Activated T-helper 17 cell treated with anti-CD3 and anti-CD28 coated beads, Interleukin-2, amount 50 U/mL, for 72 hours (primary cell): ENCODE results near the gene DNAJA3. TPM values are rescaled to one million over a fixed set of nuclear protein-coding genes. Genes with fewer than 3 reads are reported as not detected.

Experiments used
- ATAC-seq: fragments of 150-1000 bp; cut with Tn5 transposase; replicated peaks from 2 replicates; pipeline ENCODE4 v1.10.0; 2021; ENCODE audit warnings: mild to moderate bottlenecking, moderate library complexity
- H3K27ac Mint-ChIP-seq: one replicate; pipeline ENCODE4 v1.8.0; 2022; ENCODE audit warnings: mixed read lengths
- H3K27me3 Mint-ChIP-seq: one replicate; pipeline ENCODE4 v1.8.0; 2022; ENCODE audit warnings: mixed read lengths
- H3K36me3 Mint-ChIP-seq: one replicate; pipeline ENCODE4 v1.8.0; 2022; ENCODE audit warnings: low read depth, mild to moderate bottlenecking, mixed read lengths
- H3K4me1 Mint-ChIP-seq: one replicate; pipeline ENCODE4 v1.8.0; 2022; ENCODE audit warnings: mixed read lengths
- H3K4me3 Mint-ChIP-seq: one replicate; pipeline ENCODE4 v1.8.0; 2022; ENCODE audit warnings: mild to moderate bottlenecking, mixed read lengths
- H3K9me3 Mint-ChIP-seq: one replicate; pipeline ENCODE4 v1.8.0; 2022; ENCODE audit warnings: mixed read lengths
- total RNA-seq, 2 donors: library from RNA; stranded (reverse); gene quantifications; one replicate each; pipeline ENCODE4 v1.2.3, GENCODE V29; 2022

The DNAJA3 gene
- total RNA-seq, 2 donors from 2014 or later, result 50.3 to 81.1 TPM

GRCh38 chr16:4433228-4433627, 7.6 kb downstream of the DNAJA3 start:
- H3K4me3 Mint-ChIP-seq, result no peak overlapping the region

GRCh38 chr16:4433914-4434787, 8.5 kb downstream of the DNAJA3 start:
- ATAC-seq, result no peak
- Mint-ChIP-seq H3K4me1 (peaks cover 4% of the 10 kb centered on the region), H3K36me3 (peaks cover 92% of the 10 kb centered on the region), H3K27ac (peak overlapping the region; percentile 14), H3K4me3 (no peak overlapping the region), H3K9me3 (no peaks in the 10 kb centered on the region), H3K27me3 (no peaks in the 10 kb centered on the region)

More at GRCh38 chr16:4433228-4433627, 7.6 kb downstream of the DNAJA3 start:
- Mint-ChIP-seq H3K27ac (peak overlapping the region; percentile 14), H3K27me3 (no peaks in the 10 kb centered on the region), H3K4me1 (peaks cover 8% of the 10 kb centered on the region), H3K9me3 (no peaks in the 10 kb centered on the region), H3K36me3 (peaks cover 92% of the 10 kb centered on the region)
- ATAC-seq, result no peak

- no peak for ATAC-seq
- Mint-ChIP-seq H3K27me3 (no peaks in the 10 kb centered on the region), H3K4me1 (peaks cover 4% of the 10 kb centered on the region), H3K36me3 (peaks cover 93% of the 10 kb centered on the region), H3K9me3 (no peaks in the 10 kb centered on the region), H3K4me3 (no peak overlapping the region), H3K27ac (peak overlapping the region; percentile 68)
Measured at GRCh38 chr16:4435337-4436067, 9.8 kb downstream of the DNAJA3 start.

GRCh38 chr16:4437366-4437765, 11.7 kb downstream of the DNAJA3 start:
- no peak overlapping the region for H3K27ac Mint-ChIP-seq

GRCh38 chr16:4442371-4442770, 16.7 kb downstream of the DNAJA3 start:
- ATAC-seq, result no peak
- Mint-ChIP-seq H3K9me3 (no peaks in the 10 kb centered on the region), H3K27ac (no peak overlapping the region), H3K4me3 (no peak overlapping the region), H3K4me1 (no peaks in the 10 kb centered on the region), H3K27me3 (no peaks in the 10 kb centered on the region), H3K36me3 (peaks cover 100% of the 10 kb centered on the region)

More at GRCh38 chr16:4437366-4437765, 11.7 kb downstream of the DNAJA3 start:
- Mint-ChIP-seq H3K9me3 (no peaks in the 10 kb centered on the region), H3K4me1 (peaks cover 4% of the 10 kb centered on the region), H3K36me3 (peaks cover 96% of the 10 kb centered on the region), H3K4me3 (no peak overlapping the region), H3K27me3 (no peaks in the 10 kb centered on the region)
- ATAC-seq, result no peak

GRCh38 chr16:4443271-4443670, 17.6 kb downstream of the DNAJA3 start:
- H3K4me3 Mint-ChIP-seq, result no peak overlapping the region
- H3K9me3 Mint-ChIP-seq, result no peaks in the 10 kb centered on the region
- no peaks in the 10 kb centered on the region for H3K27me3 Mint-ChIP-seq
- no peaks in the 10 kb centered on the region for H3K4me1 Mint-ChIP-seq
- peak overlapping the region; percentile 42 for H3K27ac Mint-ChIP-seq
- peaks cover 100% of the 10 kb centered on the region for H3K36me3 Mint-ChIP-seq
- ATAC-seq, result no peak

- H3K4me1 Mint-ChIP-seq, result no peaks in the 10 kb centered on the region
- ATAC-seq, result no peak
- no peak overlapping the region for H3K4me3 Mint-ChIP-seq
- H3K27ac Mint-ChIP-seq, result no peak overlapping the region
- H3K9me3 Mint-ChIP-seq, result no peaks in the 10 kb centered on the region
- H3K36me3 Mint-ChIP-seq, result peaks cover 100% of the 10 kb centered on the region
- no peaks in the 10 kb centered on the region for H3K27me3 Mint-ChIP-seq
Measured at GRCh38 chr16:4443986-4444385, 18.3 kb downstream of the DNAJA3 start.

GRCh38 chr16:4450430-4450829, 24.8 kb downstream of the DNAJA3 start:
- Mint-ChIP-seq H3K9me3 (no peaks in the 10 kb centered on the region), H3K27me3 (no peaks in the 10 kb centered on the region), H3K4me3 (no peak overlapping the region), H3K4me1 (no peaks in the 10 kb centered on the region), H3K27ac (no peak overlapping the region), H3K36me3 (peaks cover 96% of the 10 kb centered on the region)
- ATAC-seq, result no peak

GRCh38 chr16:4450931-4451519, 25.4 kb downstream of the DNAJA3 start:
- Mint-ChIP-seq H3K27ac (no peak overlapping the region), H3K36me3 (peaks cover 96% of the 10 kb centered on the region), H3K4me3 (no peak overlapping the region), H3K4me1 (no peaks in the 10 kb centered on the region), H3K27me3 (no peaks in the 10 kb centered on the region), H3K9me3 (no peaks in the 10 kb centered on the region)
- ATAC-seq, result no peak

GRCh38 chr16:4452674-4453073, 27.0 kb downstream of the DNAJA3 start:
- ATAC-seq, result no peak
- Mint-ChIP-seq H3K9me3 (no peaks in the 10 kb centered on the region), H3K4me3 (no peak overlapping the region), H3K27me3 (no peaks in the 10 kb centered on the region), H3K27ac (peak overlapping the region; percentile 55), H3K36me3 (peaks cover 96% of the 10 kb centered on the region), H3K4me1 (peaks cover 5% of the 10 kb centered on the region)

GRCh38 chr16:4454623-4455022, 29.0 kb downstream of the DNAJA3 start:
- peaks cover 12% of the 10 kb centered on the region for H3K4me1 Mint-ChIP-seq
- H3K4me3 Mint-ChIP-seq, result no peak overlapping the region
- no peaks in the 10 kb centered on the region for H3K27me3 Mint-ChIP-seq
- H3K27ac Mint-ChIP-seq, result no peak overlapping the region
- peaks cover 92% of the 10 kb centered on the region for H3K36me3 Mint-ChIP-seq
- no peaks in the 10 kb centered on the region for H3K9me3 Mint-ChIP-seq
- no peak for ATAC-seq

GRCh38 chr16:4455081-4455480, 29.4 kb downstream of the DNAJA3 start:
- H3K9me3 Mint-ChIP-seq, result no peaks in the 10 kb centered on the region
- no peak overlapping the region for H3K27ac Mint-ChIP-seq
- ATAC-seq, result no peak
- peaks cover 12% of the 10 kb centered on the region for H3K4me1 Mint-ChIP-seq
- no peaks in the 10 kb centered on the region for H3K27me3 Mint-ChIP-seq
- peaks cover 92% of the 10 kb centered on the region for H3K36me3 Mint-ChIP-seq
- H3K4me3 Mint-ChIP-seq, result no peak overlapping the region

- Mint-ChIP-seq H3K27me3 (no peaks in the 10 kb centered on the region), H3K27ac (no peak overlapping the region), H3K36me3 (peaks cover 91% of the 10 kb centered on the region), H3K4me1 (peaks cover 12% of the 10 kb centered on the region), H3K4me3 (no peak overlapping the region), H3K9me3 (no peaks in the 10 kb centered on the region)
- ATAC-seq, result no peak
Measured at GRCh38 chr16:4455951-4456350, 30.3 kb downstream of the DNAJA3 start.

GRCh38 chr16:4460936-4461249, 35.2 kb downstream of the DNAJA3 start:
- no peak for ATAC-seq
- Mint-ChIP-seq H3K9me3 (no peaks in the 10 kb centered on the region), H3K4me3 (no peak overlapping the region), H3K36me3 (peaks cover 80% of the 10 kb centered on the region), H3K27me3 (no peaks in the 10 kb centered on the region), H3K4me1 (peaks cover 12% of the 10 kb centered on the region), H3K27ac (no peak overlapping the region)
